Stimulated activated CD8-positive, alpha-beta memory T cell treated with anti-CD3 and anti-CD28 coated beads, Interleukin-4, amount 100 ng/mL, for 48 hours (primary cell): Measurements from ENCODE around the gene RALA.
"Not testable (repeated sequence)": the region's sequence is repeated elsewhere in the genome, so short reads cannot be mapped to it uniquely, and the experiment has no call there.

Source experiments
- DNase-seq: peaks from one replicate; pipeline ENCODE4 v3.0.0-alpha.2; 2020

Gene RALA

GRCh38 chr7:39650676-39651075 is 27.3 kb downstream of the RALA start:
- no peak for DNase-seq

- no peak for DNase-seq
Observed at GRCh38 chr7:39651265-39651664, 27.9 kb downstream of the RALA start.

- DNase-seq, result no peak
Observed at GRCh38 chr7:39656415-39656814, 33.0 kb downstream of the RALA start.

GRCh38 chr7:39659356-39660013 is 36.1 kb downstream of the RALA start:
- DNase-seq, result no peak

- no peak for DNase-seq
Observed at GRCh38 chr7:39661960-39662359, 38.6 kb downstream of the RALA start.

- DNase-seq, result no peak
Observed at GRCh38 chr7:39663263-39663662, 39.9 kb downstream of the RALA start.

- no peak for DNase-seq
Observed at GRCh38 chr7:39664057-39664456, 40.7 kb downstream of the RALA start.

GRCh38 chr7:39664585-39664984 is 41.2 kb downstream of the RALA start:
- no peak for DNase-seq

GRCh38 chr7:39666562-39666961 is 43.2 kb downstream of the RALA start:
- no peak for DNase-seq

GRCh38 chr7:39667341-39667923 is 44.1 kb downstream of the RALA start:
- no peak for DNase-seq

- not testable (repeated sequence) for DNase-seq
Observed at GRCh38 chr7:39668280-39668679, 44.9 kb downstream of the RALA start.

GRCh38 chr7:39670052-39670451 is 46.7 kb downstream of the RALA start:
- no peak for DNase-seq

GRCh38 chr7:39670934-39671333 is 47.6 kb downstream of the RALA start:
- DNase-seq, result no peak

- no peak for DNase-seq
Observed at GRCh38 chr7:39672176-39672575, 48.8 kb downstream of the RALA start.

- no peak for DNase-seq
Observed at GRCh38 chr7:39673868-39674267, 50.5 kb downstream of the RALA start.

GRCh38 chr7:39674406-39674805 is 51.0 kb downstream of the RALA start:
- no peak for DNase-seq

- DNase-seq, result no peak
Observed at GRCh38 chr7:39676346-39676745, 53.0 kb downstream of the RALA start.

GRCh38 chr7:39678930-39679709 is 55.7 kb downstream of the RALA start:
- DNase-seq, result no peak

GRCh38 chr7:39679874-39680273 is 56.5 kb downstream of the RALA start:
- DNase-seq, result not testable (repeated sequence)

GRCh38 chr7:39681887-39682441 is 58.6 kb downstream of the RALA start:
- no peak for DNase-seq

GRCh38 chr7:39683216-39683845 is 60.0 kb downstream of the RALA start:
- no peak for DNase-seq

GRCh38 chr7:39686261-39686924 is 63.0 kb downstream of the RALA start:
- no peak for DNase-seq
